H1 (cell line): Measurements from ENCODE around the gene ASCC1. TPM values are rescaled to one million over a fixed set of nuclear protein-coding genes. Genes with fewer than 3 reads are reported as not detected.

Source experiments
- CTCF ChIA-PET: fragments of 300-600 bp; sonication (Branson Sonifier 250); formaldehyde crosslinking; loops from one replicate; lab custom pipeline; 2021; ENCODE audit not compliant: partially characterized antibody; lab: Charles Lee
- POLR2A ChIA-PET: fragments of 300-600 bp; sonication (Branson Sonifier 250); formaldehyde crosslinking; loops from one replicate; lab custom pipeline; 2021; ENCODE audit warnings: inconsistent platforms; ENCODE audit not compliant: partially characterized antibody; lab: Charles Lee
- DNase-seq, 2 experiments: peaks; one replicate each; pipeline versions ENCODE4 v3.0.0 to v3.0.0-alpha.2; 2010 to 2022; ENCODE audit warnings: low spot score in 2 of 2, low read depth in 1 of 2, mixed read lengths in 1 of 2
- FAIRE-seq: peaks from 2 replicates; lab custom pipeline; 2011; peaks lifted over from hg19 to GRCh38; lab: Jason Lieb, UNC
- H2AFZ ChIP-seq: 2 replicates; pipeline ENCODE4 v1.8.1; 2012; ENCODE audit warnings: low read length, inconsistent platforms
- H2AK5ac ChIP-seq: 2 replicates; pipeline ENCODE4 v1.6.1; 2013; ENCODE audit warnings: low read depth, low read length
- H2BK120ac ChIP-seq: replicated peaks from 2 replicates; pipeline ENCODE3; 2013; ENCODE audit warnings: low read depth, low read length, inconsistent platforms
- H2BK12ac ChIP-seq: 2 replicates; pipeline ENCODE4 v1.6.1; 2013; ENCODE audit warnings: low read depth, low read length
- H2BK15ac ChIP-seq: 2 replicates; pipeline ENCODE4 v1.6.1; 2013; ENCODE audit warnings: low read length
- H2BK20ac ChIP-seq: 2 replicates; pipeline ENCODE4 v1.6.1; 2013; ENCODE audit warnings: low read length
- H2BK5ac ChIP-seq: 2 replicates; pipeline ENCODE4 v1.6.1; 2013; ENCODE audit warnings: low read depth, low read length
- H3K14ac ChIP-seq: 2 replicates; pipeline ENCODE4 v1.6.1; 2013; ENCODE audit warnings: inconsistent platforms; ENCODE audit not compliant: insufficient read length
- H3K18ac ChIP-seq: 2 replicates; pipeline ENCODE4 v1.6.1; 2013; ENCODE audit warnings: low read length; ENCODE audit errors: extremely low read depth
- H3K23ac ChIP-seq: 2 replicates; pipeline ENCODE4 v1.6.1; 2013; ENCODE audit warnings: inconsistent platforms; ENCODE audit not compliant: insufficient read length
- H3K23me2 ChIP-seq: 2 replicates; pipeline ENCODE4 v1.6.1; 2013; ENCODE audit warnings: low read depth, low read length
- H3K27ac ChIP-seq: 2 replicates; pipeline ENCODE4 v1.6.1; 2011; ENCODE audit warnings: low read depth, low read length, inconsistent platforms
- H3K27me3 ChIP-seq, 4 experiments: replicated peaks in 1 of 4; 1 replicate in 1 of 4; 2 replicates in 3 of 4; pipeline versions ENCODE4 v1.6.1 to v1.8.1; 2011 to 2013; ENCODE audit warnings: low read length in 3 of 4, mild to moderate bottlenecking in 3 of 4, inconsistent platforms in 2 of 4, mixed read lengths in 2 of 4, moderate library complexity in 1 of 4; ENCODE audit not compliant: control insufficient read depth in 3 of 4, insufficient read depth in 3 of 4; ENCODE audit errors: extremely low read depth in 1 of 4
- H3K36me3 ChIP-seq, 4 experiments: 2 replicates each; pipeline versions ENCODE4 v1.6.1 to v1.8.1; 2011 to 2013; ENCODE audit warnings: mild to moderate bottlenecking in 4 of 4, low read length in 3 of 4, moderate library complexity in 2 of 4, control low read depth in 1 of 4, inconsistent platforms in 1 of 4; ENCODE audit not compliant: insufficient read depth in 4 of 4, control insufficient read depth in 2 of 4
- H3K4ac ChIP-seq: replicated peaks from 2 replicates; pipeline ENCODE3; 2013; ENCODE audit warnings: low read length, low read depth, mixed read lengths, inconsistent platforms; ENCODE audit not compliant: insufficient read length
- H3K4me1 ChIP-seq, 4 experiments: replicated peaks in 1 of 4; 1 replicate in 1 of 4; 2 replicates in 3 of 4; pipeline versions ENCODE4 v1.6.1 to v1.8.1; 2011 to 2013; ENCODE audit warnings: low read length in 3 of 4, inconsistent platforms in 2 of 4, mixed read lengths in 1 of 4; ENCODE audit not compliant: insufficient read depth in 4 of 4, control insufficient read depth in 3 of 4
- H3K4me2 ChIP-seq, 2 experiments: 2 replicates each; pipeline versions ENCODE4 v1.6.1 to v1.8.1; 2011 to 2013; ENCODE audit warnings: low read depth in 2 of 2, low read length in 2 of 2, control low read depth in 1 of 2, inconsistent platforms in 1 of 2, mild to moderate bottlenecking in 1 of 2; ENCODE audit not compliant: insufficient read depth in 1 of 2
- H3K4me3 ChIP-seq, 4 experiments: fragments of 200-600, 300-600 bp in 1 of 4; sonication (generic), shearing (Covaris generic), sonication (Bioruptor Twin) in 1 of 4; 2 replicates each; pipeline versions ENCODE4 v1.5.1 to v1.8.1; 2011 to 2016; ENCODE audit warnings: low read length in 4 of 4, low read depth in 3 of 4, control low read depth in 2 of 4, inconsistent platforms in 2 of 4, mild to moderate bottlenecking in 2 of 4, mixed read lengths in 1 of 4, moderate library complexity in 1 of 4; ENCODE audit not compliant: insufficient read depth in 2 of 4; ENCODE audit errors: extremely low read depth in 1 of 4
- H3K56ac ChIP-seq: replicated peaks from 2 replicates; pipeline ENCODE3; 2013; ENCODE audit warnings: low read depth, mild to moderate bottlenecking, mixed read lengths, low read length, inconsistent platforms; ENCODE audit not compliant: insufficient read length
- H3K79me1 ChIP-seq: 2 replicates; pipeline ENCODE4 v1.6.1; 2013; ENCODE audit warnings: low read depth, low read length, control low read depth
- H3K79me2 ChIP-seq, 2 experiments: 2 replicates each; pipeline versions ENCODE4 v1.6.1 to v1.8.1; 2012 to 2013; ENCODE audit warnings: low read length in 2 of 2, mild to moderate bottlenecking in 2 of 2, inconsistent platforms in 1 of 2; ENCODE audit not compliant: insufficient read depth in 2 of 2, control insufficient read depth in 1 of 2
- H3K9ac ChIP-seq, 4 experiments: replicated peaks in 1 of 4; 1 replicate in 1 of 4; 2 replicates in 3 of 4; pipeline versions ENCODE4 v1.6.1 to v1.8.1; 2011 to 2013; ENCODE audit warnings: low read depth in 3 of 4, low read length in 3 of 4, control low read depth in 2 of 4, mild to moderate bottlenecking in 2 of 4, moderate library complexity in 2 of 4, inconsistent platforms in 1 of 4; ENCODE audit errors: extremely low read depth in 1 of 4
- H3K9me3 ChIP-seq, 2 experiments: 2 replicates each; pipeline versions ENCODE4 v1.6.1 to v1.8.1; 2012 to 2013; ENCODE audit warnings: mild to moderate bottlenecking in 2 of 2, moderate library complexity in 2 of 2, control low read depth in 1 of 2, inconsistent platforms in 1 of 2, low read depth in 1 of 2, low read length in 1 of 2, mixed read lengths in 1 of 2; ENCODE audit not compliant: insufficient read depth in 2 of 2
- H4K20me1 ChIP-seq, 2 experiments: replicated peaks in 1 of 2; 2 replicates each; pipeline versions ENCODE3 to v1.8.1; 2011 to 2013; ENCODE audit warnings: inconsistent platforms in 2 of 2, low read length in 2 of 2, mild to moderate bottlenecking in 1 of 2; ENCODE audit not compliant: insufficient read depth in 2 of 2, control insufficient read depth in 1 of 2
- H4K5ac ChIP-seq: 2 replicates; pipeline ENCODE4 v1.6.1; 2013; ENCODE audit warnings: low read length, low read depth, mixed read lengths, inconsistent platforms; ENCODE audit not compliant: insufficient read length
- H4K8ac ChIP-seq: 2 replicates; pipeline ENCODE4 v1.8.0; 2013; ENCODE audit warnings: mild to moderate bottlenecking, moderate library complexity, low read length, inconsistent platforms; ENCODE audit not compliant: insufficient read depth; ENCODE audit errors: extremely low read depth
- H4K91ac ChIP-seq: replicated peaks from 2 replicates; pipeline ENCODE3; 2013; ENCODE audit warnings: low read length, mixed read lengths, inconsistent platforms; ENCODE audit not compliant: insufficient read length
- JUN ChIP-seq: IDR thresholded peaks from 2 replicates; pipeline ENCODE4 v1.6.1; 2011; ENCODE audit warnings: low read depth, mild to moderate bottlenecking, improper control_type of control experiment, low read length
- KDM1A ChIP-seq: fragments of 200-600, 300-600 bp; sonication (generic); IDR thresholded peaks from 2 replicates; pipeline ENCODE4 v1.7.1; 2016; ENCODE audit warnings: mild to moderate bottlenecking, low read length, borderline replicate concordance
- NANOG ChIP-seq: IDR thresholded peaks from 2 replicates; pipeline ENCODE4 v1.6.1; 2011; ENCODE audit warnings: low read length, low read depth, mild to moderate bottlenecking, inconsistent platforms; ENCODE audit not compliant: insufficient read depth, poor library complexity, severe bottlenecking
- SAP30 ChIP-seq: fragments of 300-600 bp; sonication (generic); IDR thresholded peaks from 2 replicates; pipeline ENCODE4 v1.7.1; 2012; ENCODE audit warnings: low read length, moderate library complexity, mild to moderate bottlenecking, inconsistent platforms; ENCODE audit not compliant: insufficient read depth, insufficient replicate concordance
- SIN3A ChIP-seq, 2 experiments: IDR thresholded peaks in 1 of 2; conservative IDR thresholded peaks in 1 of 2; 2 replicates each; pipeline ENCODE4 v1.6.1; 2011 to 2012; ENCODE audit warnings: low read length in 2 of 2, improper control_type of control experiment in 1 of 2, low read depth in 1 of 2, mild to moderate bottlenecking in 1 of 2
- SP1 ChIP-seq: IDR thresholded peaks from 2 replicates; pipeline ENCODE4 v1.6.1; 2011; ENCODE audit warnings: low read depth, low read length
- WGBS, 2 experiments: shearing (Covaris generic) in 1 of 2; methylation state at CpG; one replicate each; pipeline versions ENCODE4 v1.1.6 to v1.1.7; 2013 to 2015; ENCODE audit warnings: low lambda C conversion rate in 2 of 2, mixed read lengths in 2 of 2, inconsistent platforms in 1 of 2, low coverage in 1 of 2, missing lambda C conversion rate in 1 of 2; ENCODE audit not compliant: insufficient replicate concordance in 2 of 2, insufficient coverage in 1 of 2, insufficient read length in 1 of 2; ENCODE audit errors: extremely low coverage in 1 of 2, missing lambda C conversion rate in 1 of 2; 5-methylcytosine and 5-hydroxymethylcytosine counted together
- polyA plus RNA-seq, 7 experiments: library from polyadenylated mRNA; depleted of rRNA in 3 of 7; stranded (reverse) in 5 of 7; unstranded in 2 of 7; fragments of >200 nt in 5 of 7; fragments of 200-250 nt in 2 of 7; gene quantifications; 1 replicate in 5 of 7; 2 replicates in 1 of 7; 4 replicates in 1 of 7; pipeline versions ENCODE4 v1.2.1 to v1.2.3, GENCODE V29; 2011 to 2013; ENCODE audit warnings: missing spikeins in 2 of 7, mixed read lengths in 2 of 7
- total RNA-seq: library from RNA; stranded (reverse); fragmentation: NEBNext Ultra II Directional; extraction: Animal tissue kit (Norgen Biotek cat#: 25700); gene quantifications from 2 replicates; pipeline ENCODE4 v1.2.1, GENCODE V29; 2021

ASCC1 gene
- total and polyA plus RNA-seq, 2 of the 8 experiments (the other 6 are each of a cell fraction or from before 2014, with no cell fraction given), result 25.6 to 35.8 TPM

DNA sequence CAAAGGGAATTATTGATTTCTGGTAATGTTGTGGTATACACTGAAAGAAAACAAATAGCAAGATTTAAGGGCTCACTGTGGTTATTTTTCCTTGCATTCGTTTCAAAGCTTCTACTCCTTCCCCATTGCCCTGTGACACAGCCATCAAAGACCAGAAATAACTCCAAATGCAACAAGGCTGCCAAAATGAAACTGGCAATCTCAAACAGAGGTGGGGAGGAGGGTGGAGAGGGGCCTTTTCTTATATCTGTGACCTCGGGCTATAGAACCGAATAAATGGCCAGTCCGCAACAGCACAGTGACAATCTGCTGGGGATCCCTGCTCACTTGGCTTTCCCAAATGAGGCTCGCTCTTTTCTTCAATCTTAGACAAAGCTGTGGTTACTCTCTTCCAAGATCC, 110.4 kb downstream of the ASCC1 start:
- H3K23me2 ChIP-seq, result no peaks in the 10 kb centered on the region
- H3K23ac ChIP-seq, result no peak overlapping the region
- H3K9me3 ChIP-seq, result no peaks in the 10 kb centered on the region
- no peak overlapping the region for H4K8ac ChIP-seq
- no peak overlapping the region for H2BK5ac ChIP-seq
- CTCF ChIA-PET, result interaction anchor here (1.0 kb wide), 1 partner anchor 209 kb away, joined by 6 read pairs; no protein-coding TSS in a partner anchor
- H2BK15ac ChIP-seq, result no peak overlapping the region
- no peaks in the 10 kb centered on the region for H3K79me2 ChIP-seq
- H3K79me1 ChIP-seq, result no peaks in the 10 kb centered on the region
- FAIRE-seq (no peak), DNase-seq (no peak)
- H3K27me3 ChIP-seq, result no peaks in the 10 kb centered on the region
- H2AFZ ChIP-seq, result no peak overlapping the region
- no peak overlapping the region for H4K5ac ChIP-seq
- no peak overlapping the region for H3K56ac ChIP-seq
- H3K18ac ChIP-seq, result no peak overlapping the region
- no peak overlapping the region for H3K14ac ChIP-seq
- H3K27ac ChIP-seq, result no peak overlapping the region
- H2BK20ac ChIP-seq, result no peak overlapping the region
- H4K91ac ChIP-seq, result no peak overlapping the region
- no peak overlapping the region for H3K4me2 ChIP-seq
- H4K20me1 ChIP-seq, result no peaks in the 10 kb centered on the region
- no peak overlapping the region for H2AK5ac ChIP-seq
- no peak overlapping the region for H3K4me3 ChIP-seq
- no peaks in the 10 kb centered on the region for H3K4me1 ChIP-seq
- WGBS, 2 experiments, result 88% methylated on average over 5 of the region's 5 CpGs; no CpG with 5 or more reads in 1 of the 2 experiments
- H3K4ac ChIP-seq, result no peak overlapping the region
- POLR2A ChIA-PET, result no interaction called here
- no peak overlapping the region for H2BK120ac ChIP-seq
- no peak overlapping the region for H3K9ac ChIP-seq
- H3K36me3 ChIP-seq, result no peaks in the 10 kb centered on the region; a peak in 2 of 8 replicates
- TF ChIP-seq JUN (no peak), KDM1A (no peak), NANOG (no peak), SIN3A (conservative IDR thresholded peaks at IDR 0.05 in 1 of 2, IDR thresholded peaks at IDR 0.05 in 1 of 2; ENCODE audit: low read depth in 1 of 2, low read length in 2 of 2) (no peak), SP1 (no peak), SAP30 (no peak)
- H2BK12ac ChIP-seq, result no peak overlapping the region
